DOHH2 (cell line): ENCODE results near the gene KCNJ1.

Experiments
- H3F3A ChIP-seq: fragments of 200-600 bp; sonication (generic), shearing (Covaris generic); 2 replicates; pipeline ENCODE4 v1.6.0; 2016; ENCODE audit warnings: antibody characterized with exemption, mild to moderate bottlenecking; ENCODE audit not compliant: control insufficient read depth, insufficient read depth
- H3K27ac ChIP-seq: fragments of 200-600 bp; sonication (generic); 2 replicates; pipeline ENCODE4 v1.5.1; 2014; ENCODE audit warnings: low read depth, mild to moderate bottlenecking, low read length, moderate library complexity
- H3K27me3 ChIP-seq: fragments of 200-600 bp; sonication (generic); 2 replicates; pipeline ENCODE4 v1.6.1; 2014; ENCODE audit warnings: mild to moderate bottlenecking, low read length, mixed read lengths; ENCODE audit not compliant: control insufficient read depth
- H3K36me3 ChIP-seq: fragments of 200-600 bp; sonication (generic); 2 replicates; pipeline ENCODE4 v1.6.1; 2014; ENCODE audit warnings: mild to moderate bottlenecking, low read length, moderate library complexity, mixed read lengths; ENCODE audit not compliant: control insufficient read depth
- H3K4me1 ChIP-seq: fragments of 200-600 bp; sonication (generic); 2 replicates; pipeline ENCODE4 v1.6.1; 2014; ENCODE audit warnings: mild to moderate bottlenecking, low read length, mixed read lengths; ENCODE audit not compliant: control insufficient read depth
- H3K4me2 ChIP-seq: fragments of 200-600 bp; sonication (generic); 2 replicates; pipeline ENCODE4 v1.6.0; 2014; ENCODE audit warnings: mild to moderate bottlenecking, low read length, moderate library complexity
- H3K4me3 ChIP-seq: fragments of 200-600 bp; sonication (generic); 2 replicates; pipeline ENCODE4 v1.5.1; 2014; ENCODE audit warnings: mild to moderate bottlenecking, low read length, mixed read lengths
- H3K79me2 ChIP-seq: fragments of 200-600 bp; sonication (generic); 2 replicates; pipeline ENCODE4 v1.6.1; 2014; ENCODE audit warnings: mild to moderate bottlenecking, low read length, mixed read lengths; ENCODE audit not compliant: control insufficient read depth
- H3K9me2 ChIP-seq: fragments of 200-600 bp; sonication (generic); replicated peaks from 2 replicates; pipeline ENCODE4 v1.6.1; 2014; ENCODE audit warnings: mild to moderate bottlenecking, low read length, mixed read lengths; ENCODE audit not compliant: control insufficient read depth
- H3K9me3 ChIP-seq: fragments of 200-600 bp; sonication (generic); 2 replicates; pipeline ENCODE4 v1.6.1; 2014; ENCODE audit warnings: antibody characterized with exemption, low read length, mixed read lengths; ENCODE audit not compliant: control insufficient read depth, insufficient read depth
- H4K20me1 ChIP-seq: fragments of 200-600 bp; sonication (generic); 2 replicates; pipeline ENCODE4 v1.6.0; 2014; ENCODE audit warnings: low read depth, mild to moderate bottlenecking, antibody characterized with exemption, low read length, moderate library complexity; ENCODE audit not compliant: control insufficient read depth, insufficient read depth
- CTCF ChIP-seq: fragments of 200-600 bp; sonication (generic); IDR thresholded peaks from one replicate; pipeline ENCODE4 v1.5.1; 2014; ENCODE audit warnings: antibody characterized with exemption, mild to moderate bottlenecking, low read depth, low read length; ENCODE audit not compliant: poor library complexity, severe bottlenecking
- EZH2phosphoT487 ChIP-seq: fragments of 200-600 bp; sonication (generic); IDR thresholded peaks from 2 replicates; pipeline ENCODE4 v1.6.1; 2017; ENCODE audit warnings: borderline replicate concordance, mild to moderate bottlenecking, antibody characterized with exemption, low read length, moderate library complexity, mixed read lengths

KCNJ1 gene

GRCh38 chr11:128911701-128912100, 44.6 kb upstream of the KCNJ1 start:
- Histone ChIP-seq H3K27me3 (peaks cover 36% of the 10 kb centered on the region), H3K4me3 (no peak overlapping the region), H4K20me1 (no peaks in the 10 kb centered on the region), H3K4me2 (no peak overlapping the region), H3F3A (no peaks in the 10 kb centered on the region), H3K9me3 (no peaks in the 10 kb centered on the region), H3K27ac (no peak overlapping the region), H3K79me2 (no peaks in the 10 kb centered on the region), H3K4me1 (no peaks in the 10 kb centered on the region), H3K36me3 (no peaks in the 10 kb centered on the region), H3K9me2 (no peaks in the 10 kb centered on the region)
- no peak for TF ChIP-seq EZH2phosphoT487
- TF ChIP-seq CTCF: no peak

GRCh38 chr11:128911239-128911638, 44.1 kb upstream of the KCNJ1 start:
- Histone ChIP-seq H3K27ac (no peak overlapping the region), H3K27me3 (peaks cover 40% of the 10 kb centered on the region), H3K36me3 (no peaks in the 10 kb centered on the region), H3K9me3 (no peaks in the 10 kb centered on the region), H3K79me2 (no peaks in the 10 kb centered on the region), H3K4me2 (no peak overlapping the region), H3K4me3 (no peak overlapping the region), H3K9me2 (no peaks in the 10 kb centered on the region), H3F3A (no peaks in the 10 kb centered on the region), H4K20me1 (no peaks in the 10 kb centered on the region), H3K4me1 (peaks cover 1% of the 10 kb centered on the region)
- TF ChIP-seq EZH2phosphoT487: no peak
- TF ChIP-seq CTCF: no peak

GRCh38 chr11:128910576-128910975, 43.5 kb upstream of the KCNJ1 start:
- TF ChIP-seq EZH2phosphoT487 (no peak), CTCF (no peak)
- no peaks in the 10 kb centered on the region for H3K9me3 ChIP-seq
- peaks cover 5% of the 10 kb centered on the region for H3K4me1 ChIP-seq
- H3K9me2 ChIP-seq: no peaks in the 10 kb centered on the region
- H3K27ac ChIP-seq: no peak overlapping the region
- no peaks in the 10 kb centered on the region for H3K79me2 ChIP-seq
- H3K4me2 ChIP-seq: no peak overlapping the region
- no peaks in the 10 kb centered on the region for H4K20me1 ChIP-seq
- no peaks in the 10 kb centered on the region for H3K36me3 ChIP-seq
- peaks cover 44% of the 10 kb centered on the region for H3K27me3 ChIP-seq
- H3K4me3 ChIP-seq: no peak overlapping the region
- no peaks in the 10 kb centered on the region for H3F3A ChIP-seq
